ENCODE measurements around the gene SKAP1.
"Not testable (repeated sequence)": the region's sequence is repeated elsewhere in the genome, so short reads cannot be mapped to it uniquely, and the experiment has no call there.

SKAP1 gene

DNA sequence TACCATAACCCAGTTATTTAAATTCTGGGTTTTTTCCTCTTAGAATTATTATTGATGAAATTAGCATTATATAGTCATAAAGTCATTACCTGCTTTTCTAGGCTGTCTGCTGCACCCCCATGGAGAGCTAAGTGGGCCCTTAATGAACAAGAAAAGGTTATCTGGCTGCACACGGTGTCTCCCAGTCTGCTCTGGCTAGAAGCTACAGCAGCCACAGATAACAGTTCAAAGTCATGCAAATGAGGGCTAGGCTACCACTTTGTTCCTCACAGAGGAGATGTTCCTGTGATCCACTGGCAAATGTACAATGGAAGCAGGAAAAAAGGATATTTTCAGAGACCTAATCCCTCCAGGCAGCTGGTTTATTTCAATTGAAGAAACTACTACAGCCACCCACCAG, 210.4 kb downstream of the SKAP1 start:
- no peak for TF ChIP-seq CTCF (IDR thresholded peaks at IDR 0.05; ENCODE audit: extremely low read depth, missing control alignments)
- DNase-seq (ENCODE audit: low spot score), result no peak

- peak; percentile 39 for DNase-seq (ENCODE audit: low spot score)
- peak; percentile 36 for TF ChIP-seq CTCF (IDR thresholded peaks at IDR 0.05; ENCODE audit: extremely low read depth, missing control alignments)
These were observed 214.4 kb downstream of the SKAP1 start for GRCh38 chr17:48215583-48216139.

DNA sequence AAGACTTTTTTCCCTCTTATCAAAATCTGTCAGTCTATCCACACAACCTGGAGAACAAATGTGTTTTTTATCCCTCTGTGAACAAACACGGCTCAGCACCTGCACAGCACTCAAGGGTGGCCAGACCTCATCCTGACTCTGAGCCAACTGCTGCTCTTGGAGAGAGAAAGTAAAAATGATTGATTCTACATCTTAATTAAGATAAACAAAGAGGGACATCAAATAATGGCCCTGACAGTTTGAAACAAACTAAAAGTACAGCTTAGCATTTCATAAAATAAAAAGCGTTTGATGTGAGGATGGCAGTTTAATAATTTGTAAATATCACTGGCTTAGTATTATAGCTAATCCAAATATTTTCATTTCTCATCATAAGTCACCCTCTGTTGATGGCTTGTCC, 216.2 kb downstream of the SKAP1 start:
- DNase-seq (ENCODE audit: low spot score), result no peak
- TF ChIP-seq CTCF (IDR thresholded peaks at IDR 0.05; ENCODE audit: extremely low read depth, missing control alignments), result no peak

- DNase-seq (ENCODE audit: low spot score), result no peak
- TF ChIP-seq CTCF (IDR thresholded peaks at IDR 0.05; ENCODE audit: extremely low read depth, missing control alignments), result no peak
These were observed 218.2 kb downstream of the SKAP1 start for GRCh38 chr17:48211787-48212186.

- TF ChIP-seq CTCF (IDR thresholded peaks at IDR 0.05; ENCODE audit: extremely low read depth, missing control alignments), result no peak
- DNase-seq (ENCODE audit: low spot score), result no peak
These were observed 219.0 kb downstream of the SKAP1 start for GRCh38 chr17:48211011-48211410.

GRCh38 chr17:48209973-48210372, 220.0 kb downstream of the SKAP1 start:
- no peak for TF ChIP-seq CTCF (IDR thresholded peaks at IDR 0.05; ENCODE audit: extremely low read depth, missing control alignments)
- DNase-seq (ENCODE audit: low spot score), result no peak

DNA sequence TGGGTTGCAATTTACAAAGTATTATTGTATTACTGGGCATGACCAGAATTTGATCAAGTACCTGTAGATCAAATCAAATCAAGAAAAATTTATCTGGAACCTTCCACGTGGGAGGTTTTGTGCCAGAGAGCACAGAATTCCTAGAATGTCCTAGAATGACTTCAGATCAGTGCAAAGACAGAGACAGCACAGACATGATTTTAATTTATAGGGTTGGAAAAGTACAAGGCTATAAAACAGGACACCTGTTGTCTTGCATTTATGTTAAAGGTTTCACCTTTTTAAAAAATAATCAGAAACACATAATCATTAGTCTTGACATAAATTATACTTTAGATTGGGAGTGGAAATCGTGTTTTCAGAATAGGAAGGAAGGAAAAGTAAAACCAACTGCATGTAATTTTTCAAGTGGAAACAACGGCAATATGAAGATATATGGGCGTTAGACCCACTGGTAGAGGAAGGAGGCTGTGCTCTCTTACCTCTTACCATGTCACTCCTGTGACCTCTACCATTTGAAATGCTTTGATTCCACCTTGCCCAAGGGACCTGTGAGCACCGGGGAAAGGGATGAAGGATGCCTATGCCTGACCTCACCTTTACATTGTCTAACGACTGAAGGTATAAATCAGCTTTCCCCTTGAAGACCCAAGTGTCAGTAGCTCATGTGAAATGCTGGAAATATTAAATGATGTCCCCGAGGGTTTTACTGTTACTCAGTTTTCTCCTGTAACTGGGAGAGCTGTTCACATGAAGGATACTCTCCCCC, 222.1 kb downstream of the SKAP1 start:
- TF ChIP-seq CTCF (IDR thresholded peaks at IDR 0.05; ENCODE audit: extremely low read depth, missing control alignments), result no peak

GRCh38 chr17:48207036-48207435, 223.0 kb downstream of the SKAP1 start:
- DNase-seq (ENCODE audit: low spot score), result not testable (repeated sequence)

More for the DNA sequence above, 222.1 kb downstream of the SKAP1 start:
- DNase-seq (ENCODE audit: low spot score), result no peak

Data from GM20000 (cell line).